Measurements from ENCODE around the gene LPCAT1.

The LPCAT1 gene

DNA sequence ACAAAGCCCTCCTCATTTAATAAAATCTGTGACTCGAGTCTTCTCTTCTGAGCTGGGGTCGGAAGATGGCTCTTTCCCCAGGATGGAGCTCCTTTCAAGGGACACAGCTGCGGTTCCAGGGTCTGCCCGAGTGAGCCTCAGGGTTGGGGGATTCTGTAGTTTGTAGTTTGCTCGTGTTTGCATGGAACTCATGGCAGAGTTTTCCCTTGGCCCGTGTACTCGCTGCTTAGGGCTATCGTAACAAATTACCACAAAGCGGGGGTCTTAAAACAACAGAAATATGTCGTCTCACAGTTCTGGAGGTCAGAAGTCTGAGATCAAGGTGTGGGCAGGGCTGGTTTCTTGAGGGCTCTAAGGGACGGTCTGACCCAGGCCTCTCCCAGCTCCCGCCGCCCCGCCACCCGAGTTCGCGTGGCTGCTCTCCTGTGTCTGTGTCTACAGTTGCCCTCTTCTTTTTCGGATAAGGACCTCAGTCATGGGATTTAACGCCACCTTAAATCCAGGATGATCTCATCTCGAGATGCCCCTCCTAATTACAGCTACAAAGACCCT, 13.9 kb upstream of the LPCAT1 start:
- no peak for DNase-seq (ENCODE audit: low read depth, low spot score)
- H3K36me3 ChIP-seq (ENCODE audit: insufficient read depth, insufficient read length, low read length): no peaks in the 10 kb centered on the region
- no peak overlapping the region for H3K4me3 ChIP-seq (ENCODE audit: insufficient read length, low read depth)
- no peak overlapping the region for H3K9ac ChIP-seq (ENCODE audit: insufficient read length, low read depth)
- peaks cover 3% of the 10 kb centered on the region for H3K27me3 ChIP-seq (ENCODE audit: insufficient read depth, insufficient read length)
- no peak for TF ChIP-seq SUZ12 (IDR thresholded peaks at IDR 0.05; ENCODE audit: extremely low read depth, insufficient read depth, insufficient read length)
- no peak for TF ChIP-seq YY1 (IDR thresholded peaks at IDR 0.05; ENCODE audit: insufficient read depth, insufficient read length)
- no peak for TF ChIP-seq ZNF274 (IDR thresholded peaks at IDR 0.05; ENCODE audit: low read depth, low read length)
- no peaks in the 10 kb centered on the region for H3K4me1 ChIP-seq (ENCODE audit: insufficient read depth, insufficient read length)
- peaks cover 7% of the 10 kb centered on the region; the same call in 1 of the 2 replicates for H3K9me3 ChIP-seq (ENCODE audit: insufficient read depth, low read length)

DNA sequence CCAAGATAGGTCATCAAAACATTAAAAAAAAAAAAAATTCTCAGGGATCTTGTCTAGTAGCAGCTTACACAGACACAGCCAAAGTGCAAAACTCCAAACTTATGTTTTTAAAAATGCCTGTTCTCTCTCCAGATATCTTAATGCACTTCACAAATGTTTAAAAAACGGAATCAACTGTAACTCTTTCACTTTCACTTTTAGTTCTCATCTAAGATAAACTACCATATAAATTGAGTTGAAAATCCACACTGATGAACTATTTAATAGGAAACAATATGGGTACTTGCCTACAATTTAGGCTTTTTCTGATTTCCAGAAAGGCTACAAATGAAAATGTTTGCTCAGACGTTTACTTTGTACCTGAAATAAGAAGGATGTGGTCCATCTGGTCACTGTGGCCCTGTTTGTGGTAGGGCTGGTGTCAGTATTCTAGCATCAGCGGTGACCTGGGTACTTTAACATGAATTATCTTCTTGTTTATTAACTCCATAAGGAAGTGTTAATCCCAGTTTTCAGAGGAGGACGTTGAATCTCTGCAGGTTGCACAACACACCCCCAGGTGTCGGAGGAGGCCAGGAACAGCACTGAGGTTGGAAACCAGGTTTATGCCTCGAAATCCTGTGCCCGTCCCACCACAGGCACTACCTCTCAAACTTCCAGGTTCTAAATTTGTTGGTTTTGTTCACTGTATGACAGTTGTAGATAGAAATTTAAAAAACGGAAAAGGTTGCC, 13.3 kb upstream of the LPCAT1 start:
- H3K9ac ChIP-seq (ENCODE audit: insufficient read length, low read depth): no peak overlapping the region
- peaks cover 7% of the 10 kb centered on the region; the same call in 1 of the 2 replicates for H3K9me3 ChIP-seq (ENCODE audit: insufficient read depth, low read length)
- H3K36me3 ChIP-seq (ENCODE audit: insufficient read depth, insufficient read length, low read length): no peaks in the 10 kb centered on the region
- H3K4me1 ChIP-seq (ENCODE audit: insufficient read depth, insufficient read length): no peaks in the 10 kb centered on the region
- H3K27me3 ChIP-seq (ENCODE audit: insufficient read depth, insufficient read length): peaks cover 3% of the 10 kb centered on the region
- DNase-seq (ENCODE audit: low read depth, low spot score): no peak
- TF ChIP-seq YY1 (IDR thresholded peaks at IDR 0.05; ENCODE audit: insufficient read depth, insufficient read length) (no peak), ZNF274 (IDR thresholded peaks at IDR 0.05; ENCODE audit: low read depth, low read length) (no peak), SUZ12 (IDR thresholded peaks at IDR 0.05; ENCODE audit: extremely low read depth, insufficient read depth, insufficient read length) (no peak)
- H3K4me3 ChIP-seq (ENCODE audit: insufficient read length, low read depth): no peak overlapping the region

DNA sequence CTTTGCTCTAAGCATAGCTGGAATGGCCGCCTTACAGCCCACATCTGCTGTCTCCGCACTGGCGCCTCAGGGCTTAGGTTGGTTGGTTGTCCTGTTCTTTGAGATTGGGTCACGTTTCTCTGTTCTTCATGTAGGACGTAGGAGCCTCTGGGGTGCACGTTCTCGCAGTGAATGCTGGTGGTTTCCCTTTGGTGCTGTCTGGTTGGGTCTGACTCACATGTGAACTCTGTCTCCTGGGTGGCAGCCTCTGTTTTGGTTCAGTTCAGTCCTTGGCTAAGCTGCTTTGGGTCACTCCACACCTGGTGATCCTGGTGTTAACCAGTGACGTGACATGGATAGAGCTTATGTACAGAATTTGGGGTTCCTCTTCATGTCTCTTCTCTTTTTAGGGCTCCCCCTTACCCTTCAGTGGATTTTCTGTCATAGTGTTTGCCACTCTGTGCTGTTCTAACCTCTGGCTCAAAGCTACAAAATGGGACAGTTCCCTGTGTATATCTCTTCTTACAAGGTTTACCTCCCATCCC, 12.6 kb upstream of the LPCAT1 start:
- Histone ChIP-seq H3K4me3 (ENCODE audit: insufficient read length, low read depth) (no peak overlapping the region), H3K4me1 (ENCODE audit: insufficient read depth, insufficient read length) (no peaks in the 10 kb centered on the region), H3K36me3 (ENCODE audit: insufficient read depth, insufficient read length, low read length) (no peaks in the 10 kb centered on the region), H3K9me3 (ENCODE audit: insufficient read depth, low read length) (peaks cover 7% of the 10 kb centered on the region; the same call in 1 of the 2 replicates), H3K9ac (ENCODE audit: insufficient read length, low read depth) (no peak overlapping the region), H3K27me3 (ENCODE audit: insufficient read depth, insufficient read length) (peaks cover 3% of the 10 kb centered on the region)
- no peak for TF ChIP-seq YY1 (IDR thresholded peaks at IDR 0.05; ENCODE audit: insufficient read depth, insufficient read length)
- no peak for TF ChIP-seq ZNF274 (IDR thresholded peaks at IDR 0.05; ENCODE audit: low read depth, low read length)
- no peak for DNase-seq (ENCODE audit: low read depth, low spot score)

DNA sequence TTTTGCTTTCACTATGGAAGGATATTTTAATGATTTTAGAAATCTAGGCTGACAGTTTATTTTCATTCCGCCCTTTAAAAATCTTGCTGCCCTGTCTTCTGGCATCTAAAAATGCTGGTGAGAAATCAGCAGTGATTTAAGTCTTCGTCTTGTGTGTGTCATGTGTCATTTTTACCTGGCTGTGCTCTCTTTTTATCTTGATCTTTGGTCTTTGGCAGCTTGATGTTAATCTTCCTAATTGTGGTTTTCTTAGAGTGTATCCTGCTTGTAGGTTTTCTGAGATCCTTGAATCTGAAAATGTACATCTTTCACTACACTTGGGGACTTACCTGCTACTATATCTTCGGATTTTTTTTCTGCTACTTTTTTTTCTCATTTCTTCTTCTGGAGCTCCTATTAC, 11.9 kb upstream of the LPCAT1 start:
- H3K27me3 ChIP-seq (ENCODE audit: insufficient read depth, insufficient read length): peaks cover 3% of the 10 kb centered on the region
- no peak overlapping the region for H3K4me3 ChIP-seq (ENCODE audit: insufficient read length, low read depth)
- DNase-seq (ENCODE audit: low read depth, low spot score): no peak
- H3K9ac ChIP-seq (ENCODE audit: insufficient read length, low read depth): no peak overlapping the region
- TF ChIP-seq ZNF274 (IDR thresholded peaks at IDR 0.05; ENCODE audit: low read depth, low read length) (no peak), SUZ12 (IDR thresholded peaks at IDR 0.05; ENCODE audit: extremely low read depth, insufficient read depth, insufficient read length) (no peak), YY1 (IDR thresholded peaks at IDR 0.05; ENCODE audit: insufficient read depth, insufficient read length) (no peak)
- no peaks in the 10 kb centered on the region for H3K4me1 ChIP-seq (ENCODE audit: insufficient read depth, insufficient read length)
- peaks cover 7% of the 10 kb centered on the region; the same call in 1 of the 2 replicates for H3K9me3 ChIP-seq (ENCODE audit: insufficient read depth, low read length)
- H3K36me3 ChIP-seq (ENCODE audit: insufficient read depth, insufficient read length, low read length): no peaks in the 10 kb centered on the region

- Histone ChIP-seq H3K4me1 (ENCODE audit: insufficient read depth, insufficient read length) (no peaks in the 10 kb centered on the region), H3K9ac (ENCODE audit: insufficient read length, low read depth) (no peak overlapping the region), H3K36me3 (ENCODE audit: insufficient read depth, insufficient read length, low read length) (no peaks in the 10 kb centered on the region), H3K9me3 (ENCODE audit: insufficient read depth, low read length) (no peaks in the 10 kb centered on the region), H3K27me3 (ENCODE audit: insufficient read depth, insufficient read length) (no peaks in the 10 kb centered on the region), H3K4me3 (ENCODE audit: insufficient read length, low read depth) (no peak overlapping the region)
- no peak for DNase-seq (ENCODE audit: low read depth, low spot score)
- TF ChIP-seq YY1 (IDR thresholded peaks at IDR 0.05; ENCODE audit: insufficient read depth, insufficient read length) (no peak), SUZ12 (IDR thresholded peaks at IDR 0.05; ENCODE audit: extremely low read depth, insufficient read depth, insufficient read length) (no peak), ZNF274 (IDR thresholded peaks at IDR 0.05; ENCODE audit: low read depth, low read length) (no peak)
Observed at GRCh38 chr5:1532384-1532783, 8.6 kb upstream of the LPCAT1 start.

DNA sequence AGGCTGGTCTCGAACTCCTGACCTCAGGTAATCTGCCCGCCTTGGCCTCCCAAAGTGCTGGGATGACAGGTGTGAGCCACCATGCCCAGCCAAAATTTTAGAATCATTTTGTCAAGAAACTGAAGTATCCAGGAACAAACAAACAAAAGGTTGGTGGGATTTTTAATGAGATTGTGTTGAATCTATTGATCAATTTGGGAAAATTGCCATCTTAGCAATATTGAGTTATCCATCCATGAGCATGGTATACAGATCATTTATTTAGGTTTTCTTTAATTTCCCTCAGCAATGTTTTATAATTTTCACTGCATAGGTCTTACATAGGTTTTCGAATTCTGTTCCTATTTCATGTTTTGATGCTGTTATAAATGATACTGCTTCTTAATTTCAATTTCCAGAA, 5.7 kb upstream of the LPCAT1 start:
- Histone ChIP-seq H3K9ac (ENCODE audit: insufficient read length, low read depth) (no peak overlapping the region), H3K4me1 (ENCODE audit: insufficient read depth, insufficient read length) (no peaks in the 10 kb centered on the region), H3K9me3 (ENCODE audit: insufficient read depth, low read length) (no peaks in the 10 kb centered on the region), H3K36me3 (ENCODE audit: insufficient read depth, insufficient read length, low read length) (no peaks in the 10 kb centered on the region), H3K27me3 (ENCODE audit: insufficient read depth, insufficient read length) (no peaks in the 10 kb centered on the region), H3K4me3 (ENCODE audit: insufficient read length, low read depth) (no peak overlapping the region)
- TF ChIP-seq YY1 (IDR thresholded peaks at IDR 0.05; ENCODE audit: insufficient read depth, insufficient read length): no peak
- no peak for TF ChIP-seq SUZ12 (IDR thresholded peaks at IDR 0.05; ENCODE audit: extremely low read depth, insufficient read depth, insufficient read length)
- no peak for TF ChIP-seq ZNF274 (IDR thresholded peaks at IDR 0.05; ENCODE audit: low read depth, low read length)
- no peak for DNase-seq (ENCODE audit: low read depth, low spot score)

- H3K27me3 ChIP-seq (ENCODE audit: insufficient read depth, insufficient read length): no peaks in the 10 kb centered on the region
- H3K9me3 ChIP-seq (ENCODE audit: insufficient read depth, low read length): no peaks in the 10 kb centered on the region
- no peaks in the 10 kb centered on the region for H3K36me3 ChIP-seq (ENCODE audit: insufficient read depth, insufficient read length, low read length)
- no peaks in the 10 kb centered on the region for H3K4me1 ChIP-seq (ENCODE audit: insufficient read depth, insufficient read length)
- H3K9ac ChIP-seq (ENCODE audit: insufficient read length, low read depth): no peak overlapping the region
- TF ChIP-seq SUZ12 (IDR thresholded peaks at IDR 0.05; ENCODE audit: extremely low read depth, insufficient read depth, insufficient read length) (no peak), YY1 (IDR thresholded peaks at IDR 0.05; ENCODE audit: insufficient read depth, insufficient read length) (no peak)
- no peak for DNase-seq (ENCODE audit: low read depth, low spot score)
- no peak overlapping the region for H3K4me3 ChIP-seq (ENCODE audit: insufficient read length, low read depth)
Observed at GRCh38 chr5:1527533-1528205, 3.9 kb upstream of the LPCAT1 start.
